GM12878 (cell line): ENCODE data around the gene KRTAP10-1. TPM values are rescaled to one million over a fixed set of nuclear protein-coding genes. Genes with fewer than 3 reads are reported as not detected.

Experiments
- ATAC-seq: fragments of 200-7000 bp; cut with Tn5 transposase; 3 replicates; pipeline ENCODE4 v1.9.1; 2020; ENCODE audit warnings: mild to moderate bottlenecking, moderate library complexity
- BruUV-seq: library from RNA; stranded (reverse); fragments of 400-500 nt; replicated peaks from 2 replicates; lab custom pipeline; 2021; lab: Mats Ljungman, UMichigan
- CTCF ChIA-PET: fragments of 300-600 bp; sonication (Branson Sonifier 250); formaldehyde crosslinking; extraction: SDS; loops from one replicate; lab custom pipeline; 2021; ENCODE audit warnings: inconsistent platforms; lab: Yijun Ruan, JAX
- POLR2A ChIA-PET: fragments of 350-600 bp; formaldehyde crosslinking; extraction: SDS; loops from one replicate; lab custom pipeline; 2021; ENCODE audit warnings: inconsistent platforms; lab: Charles Lee
- RAD21 ChIA-PET: fragments of 300-600 bp; sonication (Branson Sonifier 250); formaldehyde crosslinking; loops from one replicate; lab custom pipeline; 2023; ENCODE audit warnings: antibody characterized with exemption; ENCODE audit not compliant: unreplicated experiment; lab: Charles Lee
- SMC1A ChIA-PET: fragments of 300-600 bp; sonication (Branson Sonifier 250); formaldehyde crosslinking; loops from one replicate; lab custom pipeline; 2023; ENCODE audit not compliant: unreplicated experiment, uncharacterized antibody; lab: Charles Lee
- DNase-seq: peaks from one replicate; pipeline ENCODE4 v3.0.0-alpha.2; 2011; ENCODE audit warnings: low read depth, low spot score
- FAIRE-seq: peaks from 3 replicates; lab custom pipeline; 2011; peaks lifted over from hg19 to GRCh38; lab: Jason Lieb, UNC
- H2AFZ ChIP-seq: 2 replicates; pipeline ENCODE4 v1.6.0; 2011; ENCODE audit warnings: low read depth, low read length, control low read depth; ENCODE audit not compliant: control insufficient read depth
- H3K27ac ChIP-seq: 2 replicates; pipeline ENCODE4 v1.5.1; 2011; ENCODE audit warnings: control low read depth; ENCODE audit not compliant: control insufficient read depth, insufficient read depth
- H3K27me3 ChIP-seq, 2 experiments: replicated peaks in 1 of 2; 2 replicates each; pipeline versions ENCODE4 v1.6.0 to v1.6.1; 2011; ENCODE audit warnings: low read length in 1 of 2; ENCODE audit not compliant: control insufficient read depth in 2 of 2, insufficient read depth in 2 of 2
- H3K36me3 ChIP-seq, 2 experiments: 2 replicates each; pipeline ENCODE4 v1.5.1; 2011; ENCODE audit warnings: low read length in 1 of 2; ENCODE audit not compliant: control insufficient read depth in 2 of 2, insufficient read depth in 2 of 2
- H3K4me1 ChIP-seq: 2 replicates; pipeline ENCODE4 v1.6.1; 2011; ENCODE audit warnings: mild to moderate bottlenecking, low read length, moderate library complexity, mixed read lengths; ENCODE audit not compliant: control insufficient read depth, insufficient read depth
- H3K4me2 ChIP-seq: 2 replicates; pipeline ENCODE4 v1.6.0; 2011; ENCODE audit warnings: control low read depth; ENCODE audit not compliant: control insufficient read depth, insufficient read depth
- H3K4me3 ChIP-seq: fragments of 200-600 bp; sonication (generic); 2 replicates; pipeline ENCODE4 v1.5.1; 2016
- H3K79me2 ChIP-seq: 2 replicates; pipeline ENCODE4 v1.6.0; 2011; ENCODE audit warnings: low read length; ENCODE audit not compliant: control insufficient read depth, insufficient read depth
- H3K9ac ChIP-seq: 2 replicates; pipeline ENCODE4 v1.8.0; 2011; ENCODE audit warnings: low read length, control low read depth, mixed read lengths; ENCODE audit not compliant: control insufficient read depth, insufficient read depth
- H3K9me3 ChIP-seq: replicated peaks from 3 replicates; pipeline ENCODE4 v1.5.1; 2011; ENCODE audit warnings: mild to moderate bottlenecking, low read length; ENCODE audit not compliant: control insufficient read depth, insufficient read depth
- H4K20me1 ChIP-seq: 2 replicates; pipeline ENCODE4 v1.6.0; 2011; ENCODE audit not compliant: control insufficient read depth, insufficient read depth
- BACH1 ChIP-seq: fragments of 450-650 bp; IDR thresholded peaks from 2 replicates; pipeline ENCODE4 v1.6.1; 2017; ENCODE audit warnings: mild to moderate bottlenecking, borderline replicate concordance
- BMI1 ChIP-seq: fragments of 450-650 bp; IDR thresholded peaks from 2 replicates; pipeline ENCODE4 v1.6.1; 2016; ENCODE audit warnings: mild to moderate bottlenecking, moderate library complexity, borderline replicate concordance
- CHD4 ChIP-seq: fragments of 200-600 bp; sonication (generic); IDR thresholded peaks from 2 replicates; pipeline ENCODE4 v1.6.1; 2016; ENCODE audit warnings: mild to moderate bottlenecking
- IKZF1 ChIP-seq: fragments of 450-650 bp; conservative IDR thresholded peaks from 2 replicates; pipeline ENCODE4 v1.6.1; 2017; ENCODE audit warnings: antibody characterized with exemption, mild to moderate bottlenecking
- MTA2 ChIP-seq: fragments of 450-650 bp; IDR thresholded peaks from 2 replicates; pipeline ENCODE4 v1.6.1; 2016; ENCODE audit warnings: low read depth, mild to moderate bottlenecking, moderate library complexity
- MXI1 ChIP-seq: fragments of 150-350 bp; IDR thresholded peaks from 2 replicates; pipeline ENCODE4 v1.6.1; 2011; ENCODE audit warnings: low read depth, mild to moderate bottlenecking, inconsistent platforms, low read length, improper control_type of control experiment
- NFYB ChIP-seq: IDR thresholded peaks from 2 replicates; pipeline ENCODE4 v1.6.1; 2011; ENCODE audit warnings: low read depth, mild to moderate bottlenecking, low read length, improper control_type of control experiment, moderate library complexity; ENCODE audit not compliant: insufficient read depth
- NR2C1 ChIP-seq: fragments of 450-650 bp; IDR thresholded peaks from 2 replicates; pipeline ENCODE4 v1.6.1; 2017; ENCODE audit warnings: antibody characterized with exemption, mild to moderate bottlenecking, moderate library complexity
- PAX8 ChIP-seq: fragments of 450-650 bp; IDR thresholded peaks from 2 replicates; pipeline ENCODE4 v1.6.1; 2017; ENCODE audit warnings: mild to moderate bottlenecking, moderate library complexity
- SMC3 ChIP-seq: IDR thresholded peaks from 2 replicates; pipeline ENCODE4 v1.6.1; 2011; ENCODE audit warnings: low read length, improper control_type of control experiment, borderline replicate concordance
- STAT1 ChIP-seq: fragments of 450-650 bp; conservative IDR thresholded peaks from 2 replicates; pipeline ENCODE4 v1.6.1; 2014; ENCODE audit warnings: antibody characterized with exemption, mild to moderate bottlenecking
- WGBS: methylation state at CpG from one replicate; pipeline ENCODE4 v1.1.6; 2016; ENCODE audit warnings: low lambda C conversion rate; ENCODE audit not compliant: insufficient replicate concordance, insufficient coverage; ENCODE audit errors: missing lambda C conversion rate; 5-methylcytosine and 5-hydroxymethylcytosine counted together
- in situ Hi-C: fragments of 300-500 bp; cut with MboI; formaldehyde crosslinking; loops from 9 replicates; pipeline ENCODE4 v1.14.3; 2018; ENCODE audit warnings: mixed read lengths
- intact Hi-C: fragments of 100-400 bp; cut with micrococcal nuclease; formaldehyde crosslinking; loops from one replicate; pipeline ENCODE4 v1.14.2; 2022; ENCODE audit not compliant: unreplicated experiment
- polyA plus RNA-seq, 11 experiments: library from polyadenylated mRNA; depleted of rRNA in 4 of 11; unstranded in 6 of 11; stranded (reverse) in 5 of 11; fragments of >200 nt; fragmentation: Nextera tagmentation in 4 of 11; fragmentation: Illumina TruSeq in 1 of 11; extraction: Ambion mirVana in 4 of 11; extraction: Trizol in 1 of 11; gene quantifications; 1 replicate in 1 of 11; 2 replicates in 10 of 11; pipeline versions ENCODE4 v1.2.1 to v1.2.3, GENCODE V29; 2011 to 2016; ENCODE audit warnings: inconsistent platforms in 2 of 11, missing spikeins in 2 of 11, low read depth in 1 of 11
- total RNA-seq, 4 experiments: library from RNA; depleted of rRNA in 3 of 4; stranded (reverse); fragments of >200 nt in 3 of 4; fragmentation: Illumina TruSeq in 1 of 4; extraction: Trizol in 1 of 4; gene quantifications; 2 replicates each; pipeline versions ENCODE4 v1.2.1 to v1.2.3, GENCODE V29; 2013 to 2021
- TF ChIP-seq, protein P1 (sequence below): fragments of 450-650 bp; IDR thresholded peaks from 2 replicates; pipeline ENCODE4 v1.6.1; 2017; ENCODE audit warnings: antibody characterized with exemption, mild to moderate bottlenecking, moderate library complexity

The KRTAP10-1 gene
- total and polyA plus RNA-seq, 10 of the 15 experiments (the other 5 are each of a cell fraction or from before 2014, with no cell fraction given): not detected

GRCh38 chr21:44525391-44526095 is 14.5 kb downstream of the KRTAP10-1 start:
- no peak overlapping the region for H3K27ac ChIP-seq
- ATAC-seq (no peak), DNase-seq (no peak), FAIRE-seq (no peak)
- ChIA-PET RAD21 (no interaction called here), SMC1A (no interaction called here), CTCF (interaction anchor here (0.6 kb wide), 1 partner anchor 15 kb away, joined by 3 read pairs; no protein-coding TSS in a partner anchor), POLR2A (no interaction called here)
- intact Hi-C loops: no loop called here
- no peak overlapping the region for H3K9ac ChIP-seq
- in situ Hi-C loops: no loop called here
- WGBS: 53% methylated on average over 20 of the region's 20 CpGs
- H3K4me3 ChIP-seq: no peak overlapping the region
- no peaks in the 10 kb centered on the region for H4K20me1 ChIP-seq
- no peaks in the 10 kb centered on the region for H3K4me1 ChIP-seq
- TF ChIP-seq BMI1 (no peak), IKZF1 (no peak), BACH1 (no peak), SMC3 (no peak), NR2C1 (no peak), NFYB (no peak), CHD4 (no peak), MXI1 (no peak), STAT1 (no peak), PAX8 (no peak), MTA2 (no peak)
- TF ChIP-seq, protein P1, sequence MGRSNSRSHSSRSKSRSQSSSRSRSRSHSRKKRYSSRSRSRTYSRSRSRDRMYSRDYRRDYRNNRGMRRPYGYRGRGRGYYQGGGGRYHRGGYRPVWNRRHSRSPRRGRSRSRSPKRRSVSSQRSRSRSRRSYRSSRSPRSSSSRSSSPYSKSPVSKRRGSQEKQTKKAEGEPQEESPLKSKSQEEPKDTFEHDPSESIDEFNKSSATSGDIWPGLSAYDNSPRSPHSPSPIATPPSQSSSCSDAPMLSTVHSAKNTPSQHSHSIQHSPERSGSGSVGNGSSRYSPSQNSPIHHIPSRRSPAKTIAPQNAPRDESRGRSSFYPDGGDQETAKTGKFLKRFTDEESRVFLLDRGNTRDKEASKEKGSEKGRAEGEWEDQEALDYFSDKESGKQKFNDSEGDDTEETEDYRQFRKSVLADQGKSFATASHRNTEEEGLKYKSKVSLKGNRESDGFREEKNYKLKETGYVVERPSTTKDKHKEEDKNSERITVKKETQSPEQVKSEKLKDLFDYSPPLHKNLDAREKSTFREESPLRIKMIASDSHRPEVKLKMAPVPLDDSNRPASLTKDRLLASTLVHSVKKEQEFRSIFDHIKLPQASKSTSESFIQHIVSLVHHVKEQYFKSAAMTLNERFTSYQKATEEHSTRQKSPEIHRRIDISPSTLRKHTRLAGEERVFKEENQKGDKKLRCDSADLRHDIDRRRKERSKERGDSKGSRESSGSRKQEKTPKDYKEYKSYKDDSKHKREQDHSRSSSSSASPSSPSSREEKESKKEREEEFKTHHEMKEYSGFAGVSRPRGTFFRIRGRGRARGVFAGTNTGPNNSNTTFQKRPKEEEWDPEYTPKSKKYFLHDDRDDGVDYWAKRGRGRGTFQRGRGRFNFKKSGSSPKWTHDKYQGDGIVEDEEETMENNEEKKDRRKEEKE: no peak
- no peaks in the 10 kb centered on the region for H3K27me3 ChIP-seq
- H3K79me2 ChIP-seq: no peaks in the 10 kb centered on the region
- H3K36me3 ChIP-seq: no peaks in the 10 kb centered on the region
- no peaks in the 10 kb centered on the region; the same call in 2 of the 3 replicates for H3K9me3 ChIP-seq
- no peak overlapping the region for H3K4me2 ChIP-seq
- BruUV-seq: no TSS peak
- H2AFZ ChIP-seq: no peak overlapping the region
